ENCODE data around the gene CKAP5.

Gene CKAP5

DNA sequence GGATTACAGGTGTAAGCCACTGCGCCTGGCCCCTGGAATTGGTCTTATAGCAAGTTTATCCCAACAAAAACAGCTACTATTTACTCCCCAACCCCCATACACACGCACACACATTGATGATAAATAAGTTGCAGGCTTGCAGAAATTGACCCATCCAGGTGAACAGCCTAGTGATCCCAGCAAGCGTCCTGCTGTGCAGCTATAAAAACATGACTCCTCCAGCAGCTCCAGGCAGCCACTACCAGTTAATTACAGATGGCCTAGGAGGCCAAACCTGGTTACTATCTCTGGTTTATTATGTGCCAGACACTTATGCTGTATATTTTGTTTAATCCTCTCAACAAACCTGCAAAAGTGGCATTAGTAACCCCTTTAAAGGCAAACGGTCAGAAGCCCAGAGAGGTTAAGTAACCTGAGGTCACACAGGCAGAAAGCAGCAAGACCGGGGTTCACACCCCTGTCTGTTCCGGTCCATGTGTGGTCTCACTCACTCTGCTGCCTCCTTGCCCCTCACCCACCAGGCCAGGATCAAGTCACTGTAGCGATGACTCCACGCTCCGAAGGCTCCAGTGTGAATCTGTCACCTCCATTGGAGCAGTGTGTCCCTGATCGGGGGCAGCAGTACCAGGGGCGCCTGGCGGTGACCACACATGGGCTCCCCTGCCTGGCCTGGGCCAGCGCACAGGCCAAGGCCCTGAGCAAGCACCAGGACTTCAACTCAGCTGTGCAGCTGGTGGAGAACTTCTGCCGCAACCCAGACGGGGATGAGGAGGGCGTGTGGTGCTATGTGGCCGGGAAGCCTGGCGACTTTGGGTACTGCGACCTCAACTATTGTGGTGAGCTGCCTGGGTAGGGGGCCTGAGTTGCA lies 120.5 kb downstream of the CKAP5 start:
- no peaks in the 10 kb centered on the region for H3K9me2 ChIP-seq (replicated peaks; ENCODE audit: control insufficient read depth, low read length)
- H3F3A ChIP-seq (ENCODE audit: control insufficient read depth, insufficient read depth) = no peaks in the 10 kb centered on the region
- no peaks in the 10 kb centered on the region for H4K20me1 ChIP-seq (ENCODE audit: control insufficient read depth, insufficient read depth, low read depth, low read length)
- H3K4me3 ChIP-seq (ENCODE audit: low read length) = no peak overlapping the region
- no peaks in the 10 kb centered on the region for H3K9me3 ChIP-seq (ENCODE audit: control insufficient read depth, insufficient read depth, low read length)
- no peak overlapping the region for H3K4me2 ChIP-seq (ENCODE audit: low read length)
- H3K36me3 ChIP-seq (ENCODE audit: control insufficient read depth, low read length) = no peaks in the 10 kb centered on the region
- TF ChIP-seq, protein P1, sequence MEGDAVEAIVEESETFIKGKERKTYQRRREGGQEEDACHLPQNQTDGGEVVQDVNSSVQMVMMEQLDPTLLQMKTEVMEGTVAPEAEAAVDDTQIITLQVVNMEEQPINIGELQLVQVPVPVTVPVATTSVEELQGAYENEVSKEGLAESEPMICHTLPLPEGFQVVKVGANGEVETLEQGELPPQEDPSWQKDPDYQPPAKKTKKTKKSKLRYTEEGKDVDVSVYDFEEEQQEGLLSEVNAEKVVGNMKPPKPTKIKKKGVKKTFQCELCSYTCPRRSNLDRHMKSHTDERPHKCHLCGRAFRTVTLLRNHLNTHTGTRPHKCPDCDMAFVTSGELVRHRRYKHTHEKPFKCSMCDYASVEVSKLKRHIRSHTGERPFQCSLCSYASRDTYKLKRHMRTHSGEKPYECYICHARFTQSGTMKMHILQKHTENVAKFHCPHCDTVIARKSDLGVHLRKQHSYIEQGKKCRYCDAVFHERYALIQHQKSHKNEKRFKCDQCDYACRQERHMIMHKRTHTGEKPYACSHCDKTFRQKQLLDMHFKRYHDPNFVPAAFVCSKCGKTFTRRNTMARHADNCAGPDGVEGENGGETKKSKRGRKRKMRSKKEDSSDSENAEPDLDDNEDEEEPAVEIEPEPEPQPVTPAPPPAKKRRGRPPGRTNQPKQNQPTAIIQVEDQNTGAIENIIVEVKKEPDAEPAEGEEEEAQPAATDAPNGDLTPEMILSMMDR (IDR thresholded peaks at IDR 0.05; ENCODE audit: low read depth, low read length, poor library complexity, severe bottlenecking) = no peak
- TF ChIP-seq EZH2phosphoT487 (IDR thresholded peaks at IDR 0.05; ENCODE audit: borderline replicate concordance, low read length) = no peak
- no peak overlapping the region for H3K27ac ChIP-seq (ENCODE audit: low read depth, low read length)
- H3K4me1 ChIP-seq (ENCODE audit: control insufficient read depth, low read length) = no peaks in the 10 kb centered on the region
- H3K79me2 ChIP-seq (ENCODE audit: control insufficient read depth, low read length) = no peaks in the 10 kb centered on the region
- no peaks in the 10 kb centered on the region for H3K27me3 ChIP-seq (ENCODE audit: control insufficient read depth, low read length)

DNA sequence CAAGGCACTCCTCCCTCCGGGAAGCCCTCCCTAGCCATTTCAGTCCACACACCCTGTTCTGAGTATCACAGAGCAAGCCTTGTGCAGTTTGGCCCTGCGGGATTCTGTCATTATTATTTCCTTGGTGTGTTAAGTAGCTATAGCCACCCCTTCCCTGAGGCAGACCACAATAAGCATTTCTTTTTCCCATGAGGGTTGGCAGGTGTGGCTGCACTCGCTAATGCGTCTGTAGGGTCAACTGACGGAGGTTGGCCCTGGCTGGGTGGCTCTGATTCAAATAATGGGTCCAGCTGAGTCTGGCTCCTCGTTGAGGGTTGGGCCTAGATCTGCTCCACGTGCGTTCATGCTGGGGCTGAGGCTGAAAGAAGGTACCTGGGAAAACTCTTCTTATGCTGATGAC lies 122.0 kb downstream of the CKAP5 start:
- Histone ChIP-seq H3K9me3 (ENCODE audit: control insufficient read depth, insufficient read depth, low read length) (no peaks in the 10 kb centered on the region), H3F3A (ENCODE audit: control insufficient read depth, insufficient read depth) (no peaks in the 10 kb centered on the region), H3K9me2 (replicated peaks; ENCODE audit: control insufficient read depth, low read length) (no peaks in the 10 kb centered on the region), H3K27ac (ENCODE audit: low read depth, low read length) (no peak overlapping the region), H3K79me2 (ENCODE audit: control insufficient read depth, low read length) (no peaks in the 10 kb centered on the region), H3K4me2 (ENCODE audit: low read length) (no peak overlapping the region), H3K4me1 (ENCODE audit: control insufficient read depth, low read length) (no peaks in the 10 kb centered on the region), H3K36me3 (ENCODE audit: control insufficient read depth, low read length) (no peaks in the 10 kb centered on the region), H3K4me3 (ENCODE audit: low read length) (no peak overlapping the region), H4K20me1 (ENCODE audit: control insufficient read depth, insufficient read depth, low read depth, low read length) (no peaks in the 10 kb centered on the region), H3K27me3 (ENCODE audit: control insufficient read depth, low read length) (no peaks in the 10 kb centered on the region)
- TF ChIP-seq EZH2phosphoT487 (IDR thresholded peaks at IDR 0.05; ENCODE audit: borderline replicate concordance, low read length) = no peak
- TF ChIP-seq, protein P1 (IDR thresholded peaks at IDR 0.05; ENCODE audit: low read depth, low read length, poor library complexity, severe bottlenecking) = no peak

- peaks cover 2% of the 10 kb centered on the region; the same call in 1 of the 2 replicates for H3K4me1 ChIP-seq (ENCODE audit: control insufficient read depth, low read length)
- H3K27ac ChIP-seq (ENCODE audit: low read depth, low read length) = no peak overlapping the region
- no peaks in the 10 kb centered on the region for H3K27me3 ChIP-seq (ENCODE audit: control insufficient read depth, low read length)
- no peak overlapping the region for H3K4me2 ChIP-seq (ENCODE audit: low read length)
- TF ChIP-seq, protein P1 (IDR thresholded peaks at IDR 0.05; ENCODE audit: low read depth, low read length, poor library complexity, severe bottlenecking) = no peak
- TF ChIP-seq EZH2phosphoT487 (IDR thresholded peaks at IDR 0.05; ENCODE audit: borderline replicate concordance, low read length) = no peak
- H3K79me2 ChIP-seq (ENCODE audit: control insufficient read depth, low read length) = no peaks in the 10 kb centered on the region
- H3K4me3 ChIP-seq (ENCODE audit: low read length) = no peak overlapping the region
- H3K9me3 ChIP-seq (ENCODE audit: control insufficient read depth, insufficient read depth, low read length) = no peaks in the 10 kb centered on the region
- no peaks in the 10 kb centered on the region for H3K9me2 ChIP-seq (replicated peaks; ENCODE audit: control insufficient read depth, low read length)
- no peaks in the 10 kb centered on the region for H4K20me1 ChIP-seq (ENCODE audit: control insufficient read depth, insufficient read depth, low read depth, low read length)
- H3F3A ChIP-seq (ENCODE audit: control insufficient read depth, insufficient read depth) = no peaks in the 10 kb centered on the region
- H3K36me3 ChIP-seq (ENCODE audit: control insufficient read depth, low read length) = no peaks in the 10 kb centered on the region
Observed at GRCh38 chr11:46723359-46723680, 122.8 kb downstream of the CKAP5 start.

All from DOHH2 (cell line).